Measurements from ENCODE around the gene PPM1E.

GRCh38 chr17:58706351-58707140 lies 49.1 kb upstream of the PPM1E start:
- TF ChIP-seq SIN3A (IDR thresholded peaks at IDR 0.05; ENCODE audit: borderline replicate concordance, insufficient read depth, low read length) (no peak), POLR2AphosphoS5 (IDR thresholded peaks at IDR 0.05; ENCODE audit: low read depth, low read length) (no peak), TAF1 (IDR thresholded peaks at IDR 0.05; ENCODE audit: borderline replicate concordance, insufficient read depth, low read length) (no peak)
